Stimulated activated CD8-positive, alpha-beta memory T cell treated with anti-CD3 and anti-CD28 coated beads, Interleukin-4, amount 100 ng/mL, for 4 hours (primary cell): ENCODE measurements around the gene TMBIM4.

ENCODE experiments used
- DNase-seq, 2 donors: peaks; one replicate each; pipeline ENCODE4 v3.0.0-alpha.2; 2020; ENCODE audit warnings: low read depth in 2 of 2, low spot score in 1 of 2

The TMBIM4 gene

GRCh38 chr12:66103016-66103913 is 66.5 kb downstream of the TMBIM4 start:
- DNase-seq, result no peak

- DNase-seq, result no peak
Observed at GRCh38 chr12:66092559-66093269, 77.1 kb downstream of the TMBIM4 start.

GRCh38 chr12:66090157-66090556 is 79.6 kb downstream of the TMBIM4 start:
- no peak for DNase-seq

- DNase-seq, result no peak
Observed at GRCh38 chr12:66087365-66087943, 82.3 kb downstream of the TMBIM4 start.

GRCh38 chr12:66085998-66086397 is 83.8 kb downstream of the TMBIM4 start:
- DNase-seq, result no peak
